ENCODE measurements around the gene SLC27A2. TPM values are rescaled to one million over a fixed set of nuclear protein-coding genes. Genes with fewer than 3 reads are reported as not detected.
A peak's percentile ranks its signal among the peaks of the same experiment; 100 is the strongest.
"Not testable (repeated sequence)": the region's sequence is repeated elsewhere in the genome, so short reads cannot be mapped to it uniquely, and the experiment has no call there.

The SLC27A2 gene
- total RNA-seq, 4 donors from 2014 or later: 1.1 to 10.3 (median 6.6) TPM

GRCh38 chr15:50168379-50168778 lies 13.6 kb upstream of the SLC27A2 start:
- intact Hi-C loops (cut with DNase I): no loop called here
- Histone ChIP-seq H3K4me1 (no peaks in the 10 kb centered on the region), H3K27ac (no peak overlapping the region), H3K27me3 (no peaks in the 10 kb centered on the region), H3K9me3 (no peaks in the 10 kb centered on the region), H3K4me3 (replicated peaks in 1 of 3) (no peak overlapping the region), H3K36me3 (no peaks in the 10 kb centered on the region)
- DNase-seq: no peak
- no peak for TF ChIP-seq CTCF (IDR thresholded peaks at IDR 0.05)
- no peak for TF ChIP-seq POLR2A (IDR thresholded peaks at IDR 0.05)
- WGBS, 2 donors: 79% methylated on average over 4 of the region's 4 CpGs

- no peak for TF ChIP-seq POLR2A (IDR thresholded peaks at IDR 0.05)
- TF ChIP-seq CTCF (IDR thresholded peaks at IDR 0.05): no peak
- no peaks in the 10 kb centered on the region for H3K4me1 ChIP-seq
- intact Hi-C loops (cut with DNase I): no loop called here
- H3K27me3 ChIP-seq: no peaks in the 10 kb centered on the region
- peak in 1 of 2 donors; percentile 16 for DNase-seq
- H3K9me3 ChIP-seq: no peaks in the 10 kb centered on the region
- no peaks in the 10 kb centered on the region for H3K36me3 ChIP-seq
- H3K4me3 ChIP-seq (replicated peaks in 1 of 3): no peak overlapping the region
- WGBS, 2 donors: 78 to 90% methylated on average over 6 to 10 of the region's 10 CpGs
- no peak overlapping the region for H3K27ac ChIP-seq
Measured at GRCh38 chr15:50168783-50169411, 13.1 kb upstream of the SLC27A2 start.

GRCh38 chr15:50172360-50172895 lies 9.6 kb upstream of the SLC27A2 start:
- H3K27me3 ChIP-seq; H3K9me3 ChIP-seq; H3K4me1 ChIP-seq; H3K36me3 ChIP-seq; H3K27ac ChIP-seq; intact Hi-C loops (cut with DNase I); DNase-seq; H3K4me3 ChIP-seq (replicated peaks in 1 of 3): not testable (repeated sequence)
- 97 to 99% methylated on average over 24 to 32 of the region's 35 CpGs for WGBS, 2 donors

- H3K27ac ChIP-seq: no peak overlapping the region
- no peaks in the 10 kb centered on the region for H3K9me3 ChIP-seq
- no peaks in the 10 kb centered on the region for H3K36me3 ChIP-seq
- H3K4me1 ChIP-seq: peaks cover 0 to 5% of the 10 kb centered on the region in 2 donors
- intact Hi-C loops (cut with DNase I): no loop called here
- TF ChIP-seq CTCF (IDR thresholded peaks at IDR 0.05) (no peak), POLR2A (IDR thresholded peaks at IDR 0.05) (no peak)
- H3K27me3 ChIP-seq: no peaks in the 10 kb centered on the region
- H3K4me3 ChIP-seq (replicated peaks in 1 of 3): no peak overlapping the region
- no peak for DNase-seq
Measured at GRCh38 chr15:50176869-50177268, 5.1 kb upstream of the SLC27A2 start.

GRCh38 chr15:50180091-50180490 lies 1.9 kb upstream of the SLC27A2 start:
- intact Hi-C loops (cut with DNase I): no loop called here
- no peaks in the 10 kb centered on the region for H3K9me3 ChIP-seq
- H3K4me1 ChIP-seq: peaks cover 3 to 12% of the 10 kb centered on the region in 2 donors
- H3K27me3 ChIP-seq: no peaks in the 10 kb centered on the region
- H3K4me3 ChIP-seq (replicated peaks in 1 of 3): no peak overlapping the region
- DNase-seq: no peak
- no peaks in the 10 kb centered on the region for H3K36me3 ChIP-seq
- no peak overlapping the region for H3K27ac ChIP-seq
- TF ChIP-seq POLR2A (IDR thresholded peaks at IDR 0.05) (no peak), CTCF (IDR thresholded peaks at IDR 0.05) (no peak)
- 73 to 83% methylated on average over 3 of the region's 3 CpGs for WGBS, 2 donors
